Sigmoid colon (tissue), 4 donors: ENCODE measurements around the gene PERP.

Source experiments
- CTCF ChIP-seq, 4 experiments: fragments of 450-650 bp in 3 of 4; fragments of 200-600 bp in 1 of 4; IDR thresholded peaks; one replicate each; pipeline ENCODE4 v1.5.1; 2016 to 2019; ENCODE audit warnings: antibody characterized with exemption in 4 of 4, mild to moderate bottlenecking in 3 of 4, moderate library complexity in 2 of 4
- EP300 ChIP-seq, 4 donors: sonication (generic); formaldehyde crosslinking; IDR thresholded peaks; one replicate each; pipeline ENCODE4 v1.6.1; 2017; ENCODE audit warnings: antibody characterized with exemption in 4 of 4
- POLR2A ChIP-seq, 2 donors: fragments of 450-650 bp; IDR thresholded peaks; one replicate each; pipeline ENCODE4 v1.6.1; 2016; ENCODE audit warnings: antibody characterized with exemption in 2 of 2, mild to moderate bottlenecking in 2 of 2, moderate library complexity in 2 of 2
- POLR2AphosphoS5 ChIP-seq, 4 donors: sonication (generic); formaldehyde crosslinking; IDR thresholded peaks; one replicate each; pipeline ENCODE4 v1.6.1; 2017; ENCODE audit warnings: antibody characterized with exemption in 4 of 4

- no peak for TF ChIP-seq CTCF (IDR thresholded peaks at IDR 0.05)
- no peak for TF ChIP-seq POLR2AphosphoS5 (IDR thresholded peaks at IDR 0.05)
- no peak for TF ChIP-seq POLR2A (IDR thresholded peaks at IDR 0.05)
- TF ChIP-seq EP300 (IDR thresholded peaks at IDR 0.05) = no peak
These were observed 39.3 kb upstream of the PERP start for GRCh38 chr6:138146544-138146943.
